Measurements from ENCODE around the gene DDAH1.

Gene DDAH1

DNA sequence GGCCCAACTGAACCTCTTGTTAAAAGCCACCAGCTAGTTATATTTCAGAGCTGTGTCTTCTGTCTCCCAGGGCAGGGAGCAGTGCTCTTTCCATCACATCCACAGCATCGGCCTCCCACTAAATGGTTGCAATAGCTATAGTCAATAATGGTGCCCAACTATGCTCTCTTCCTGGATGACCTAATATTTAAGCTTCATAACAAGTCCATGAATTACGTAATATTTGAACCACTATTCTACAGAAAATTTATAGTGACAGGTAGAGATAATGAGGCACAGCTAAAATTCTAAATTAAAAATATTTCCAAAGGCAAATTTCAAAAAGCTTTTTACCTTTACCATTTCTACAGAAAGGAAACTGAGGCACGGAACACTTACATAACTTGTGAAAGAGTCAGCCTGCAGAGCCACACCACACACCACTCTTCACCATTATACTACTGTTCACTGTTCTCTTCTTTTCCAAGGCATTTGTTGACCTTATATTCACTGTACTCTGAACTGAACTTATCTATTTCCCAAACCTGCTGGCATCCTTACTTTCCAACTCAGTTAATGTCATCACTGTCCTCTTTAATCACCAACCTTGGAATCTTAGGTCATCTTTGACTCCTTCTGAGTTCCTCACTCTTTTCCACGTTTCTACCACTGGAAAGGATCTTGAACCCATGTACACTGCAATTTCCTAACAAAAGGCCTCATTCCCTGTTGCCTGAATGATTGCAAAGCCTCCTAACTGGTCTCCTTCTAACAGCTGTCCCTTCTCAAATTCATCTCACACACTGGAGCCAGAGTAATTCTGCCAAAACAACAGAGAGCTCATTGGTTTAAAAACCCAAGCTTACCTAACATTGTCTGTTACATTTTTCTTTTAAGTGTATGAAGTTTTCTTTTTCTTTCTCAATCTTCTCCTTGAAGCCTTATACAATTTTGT lies 85.5 kb downstream of the DDAH1 start:
- Histone ChIP-seq H3K14ac (ENCODE audit: low read length) (no peak overlapping the region), H2AK5ac (ENCODE audit: low read length) (no peak overlapping the region), H2AFZ (ENCODE audit: insufficient read depth, low read length, poor library complexity) (no peak overlapping the region), H3K4me3 (ENCODE audit: low read depth, low read length) (no peak overlapping the region), H4K8ac (ENCODE audit: low read depth, low read length) (no peak overlapping the region), H3K27ac (ENCODE audit: low read depth, low read length) (no peak overlapping the region), H3K79me2 (ENCODE audit: control insufficient read depth, insufficient read depth, low read length, poor library complexity) (no peaks in the 10 kb centered on the region), H2BK120ac (ENCODE audit: insufficient read depth, low read length, poor library complexity) (no peak overlapping the region), H3K27me3 (ENCODE audit: insufficient read depth, low read length) (no peaks in the 10 kb centered on the region), H3K23ac (ENCODE audit: low read length) (no peak overlapping the region), H3K4ac (ENCODE audit: low read depth, low read length) (no peak overlapping the region), H3K18ac (ENCODE audit: low read length) (no peak overlapping the region), H3K9ac (ENCODE audit: low read length) (no peak overlapping the region), H2BK5ac (ENCODE audit: low read depth, low read length, poor library complexity) (no peak overlapping the region), H4K91ac (ENCODE audit: low read depth, low read length) (no peak overlapping the region), H4K12ac (ENCODE audit: low read depth, low read length) (no peak overlapping the region), H3K9me3 (ENCODE audit: insufficient read depth, low read depth, low read length) (no peaks in the 10 kb centered on the region), H3K4me2 (ENCODE audit: low read length) (no peak overlapping the region), H2BK12ac (ENCODE audit: low read length) (no peak overlapping the region), H3K36me3 (ENCODE audit: control insufficient read depth in 1 of 2, insufficient read depth in 2 of 2, low read length in 2 of 2) (no peaks in the 10 kb centered on the region), H3K79me1 (ENCODE audit: low read length) (no peaks in the 10 kb centered on the region), H3K4me1 (ENCODE audit: control insufficient read depth in 1 of 2, insufficient read depth in 2 of 2, low read length in 2 of 2) (no peaks in the 10 kb centered on the region)
- no CpG with 5 or more reads among the region's 4 CpGs for WGBS (ENCODE audit: extremely low coverage, insufficient coverage, insufficient read length)
- no peak for DNase-seq

- Histone ChIP-seq H3K79me1 (ENCODE audit: low read length) (no peaks in the 10 kb centered on the region), H3K4me3 (ENCODE audit: low read depth, low read length) (no peak overlapping the region), H3K79me2 (ENCODE audit: control insufficient read depth, insufficient read depth, low read length, poor library complexity) (no peaks in the 10 kb centered on the region), H3K4me2 (ENCODE audit: low read length) (no peak overlapping the region), H3K27ac (ENCODE audit: low read depth, low read length) (no peak overlapping the region), H2BK120ac (ENCODE audit: insufficient read depth, low read length, poor library complexity) (no peak overlapping the region), H3K27me3 (ENCODE audit: insufficient read depth, low read length) (no peaks in the 10 kb centered on the region), H2BK5ac (ENCODE audit: low read depth, low read length, poor library complexity) (no peak overlapping the region), H3K36me3 (ENCODE audit: control insufficient read depth in 1 of 2, insufficient read depth in 2 of 2, low read length in 2 of 2) (no peaks in the 10 kb centered on the region), H3K9ac (ENCODE audit: low read length) (no peak overlapping the region), H3K9me3 (ENCODE audit: insufficient read depth, low read depth, low read length) (no peaks in the 10 kb centered on the region), H4K8ac (ENCODE audit: low read depth, low read length) (no peak overlapping the region), H4K12ac (ENCODE audit: low read depth, low read length) (no peak overlapping the region), H2AK5ac (ENCODE audit: low read length) (no peak overlapping the region), H3K23ac (ENCODE audit: low read length) (no peak overlapping the region), H4K91ac (ENCODE audit: low read depth, low read length) (no peak overlapping the region), H3K4ac (ENCODE audit: low read depth, low read length) (no peak overlapping the region), H2BK12ac (ENCODE audit: low read length) (no peak overlapping the region), H3K4me1 (ENCODE audit: control insufficient read depth in 1 of 2, insufficient read depth in 2 of 2, low read length in 2 of 2) (no peaks in the 10 kb centered on the region), H3K18ac (ENCODE audit: low read length) (no peak overlapping the region), H2AFZ (ENCODE audit: insufficient read depth, low read length, poor library complexity) (no peak overlapping the region), H3K14ac (ENCODE audit: low read length) (no peak overlapping the region)
- no peak for DNase-seq
- no CpG with 5 or more reads among the region's 2 CpGs for WGBS (ENCODE audit: extremely low coverage, insufficient coverage, insufficient read length)
These were observed 86.4 kb downstream of the DDAH1 start for GRCh38 chr1:85378534-85378933.

DNA sequence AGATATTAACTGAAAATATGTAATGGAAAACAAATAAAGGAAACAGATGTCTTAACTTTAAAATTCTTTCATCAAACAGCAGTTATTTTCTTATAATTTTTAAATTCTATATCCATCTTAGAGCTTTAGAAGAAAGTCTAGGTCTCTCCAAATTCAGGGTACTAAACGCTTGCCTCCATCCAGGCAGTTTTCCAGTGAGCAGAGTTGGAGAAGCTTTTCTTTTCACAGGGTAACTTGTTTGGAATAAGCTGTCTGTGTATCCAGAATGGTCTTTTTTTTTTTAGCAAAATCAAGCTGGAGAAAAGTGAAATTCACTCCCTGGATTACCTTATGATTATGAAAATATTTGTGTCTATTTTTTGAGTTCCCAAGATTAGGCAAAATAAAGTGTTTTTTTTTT lies 88.6 kb downstream of the DDAH1 start:
- no peak overlapping the region for H2AK5ac ChIP-seq (ENCODE audit: low read length)
- no peak overlapping the region for H2BK120ac ChIP-seq (ENCODE audit: insufficient read depth, low read length, poor library complexity)
- no peak overlapping the region for H3K23ac ChIP-seq (ENCODE audit: low read length)
- no peaks in the 10 kb centered on the region for H3K4me1 ChIP-seq (ENCODE audit: control insufficient read depth in 1 of 2, insufficient read depth in 2 of 2, low read length in 2 of 2)
- no peak overlapping the region for H3K9ac ChIP-seq (ENCODE audit: low read length)
- no peaks in the 10 kb centered on the region for H3K36me3 ChIP-seq (ENCODE audit: control insufficient read depth in 1 of 2, insufficient read depth in 2 of 2, low read length in 2 of 2)
- no peak for DNase-seq
- no peaks in the 10 kb centered on the region for H3K27me3 ChIP-seq (ENCODE audit: insufficient read depth, low read length)
- H3K79me1 ChIP-seq (ENCODE audit: low read length): no peaks in the 10 kb centered on the region
- H4K8ac ChIP-seq (ENCODE audit: low read depth, low read length): no peak overlapping the region
- WGBS (ENCODE audit: extremely low coverage, insufficient coverage, insufficient read length): no CpG with 5 or more reads among the region's 1 CpG
- no peak overlapping the region for H2AFZ ChIP-seq (ENCODE audit: insufficient read depth, low read length, poor library complexity)
- no peak overlapping the region for H3K4me2 ChIP-seq (ENCODE audit: low read length)
- no peak overlapping the region for H2BK5ac ChIP-seq (ENCODE audit: low read depth, low read length, poor library complexity)
- H3K4me3 ChIP-seq (ENCODE audit: low read depth, low read length): no peak overlapping the region
- H4K12ac ChIP-seq (ENCODE audit: low read depth, low read length): no peak overlapping the region
- H3K18ac ChIP-seq (ENCODE audit: low read length): no peak overlapping the region
- no peaks in the 10 kb centered on the region for H3K9me3 ChIP-seq (ENCODE audit: insufficient read depth, low read depth, low read length)
- H3K14ac ChIP-seq (ENCODE audit: low read length): no peak overlapping the region
- H3K4ac ChIP-seq (ENCODE audit: low read depth, low read length): no peak overlapping the region
- no peak overlapping the region for H3K27ac ChIP-seq (ENCODE audit: low read depth, low read length)
- H3K79me2 ChIP-seq (ENCODE audit: control insufficient read depth, insufficient read depth, low read length, poor library complexity): no peaks in the 10 kb centered on the region
- H4K91ac ChIP-seq (ENCODE audit: low read depth, low read length): no peak overlapping the region
- no peak overlapping the region for H2BK12ac ChIP-seq (ENCODE audit: low read length)

- no peaks in the 10 kb centered on the region for H3K27me3 ChIP-seq (ENCODE audit: insufficient read depth, low read length)
- H3K9me3 ChIP-seq (ENCODE audit: insufficient read depth, low read depth, low read length): no peaks in the 10 kb centered on the region
- no peak overlapping the region for H2BK120ac ChIP-seq (ENCODE audit: insufficient read depth, low read length, poor library complexity)
- no peak overlapping the region for H3K27ac ChIP-seq (ENCODE audit: low read depth, low read length)
- no peak overlapping the region for H3K23ac ChIP-seq (ENCODE audit: low read length)
- no peak overlapping the region for H2AK5ac ChIP-seq (ENCODE audit: low read length)
- H4K8ac ChIP-seq (ENCODE audit: low read depth, low read length): no peak overlapping the region
- no peaks in the 10 kb centered on the region for H3K36me3 ChIP-seq (ENCODE audit: control insufficient read depth in 1 of 2, insufficient read depth in 2 of 2, low read length in 2 of 2)
- H3K18ac ChIP-seq (ENCODE audit: low read length): no peak overlapping the region
- no peak overlapping the region for H2AFZ ChIP-seq (ENCODE audit: insufficient read depth, low read length, poor library complexity)
- no peaks in the 10 kb centered on the region for H3K4me1 ChIP-seq (ENCODE audit: control insufficient read depth in 1 of 2, insufficient read depth in 2 of 2, low read length in 2 of 2)
- DNase-seq: no peak
- H3K4me2 ChIP-seq (ENCODE audit: low read length): no peak overlapping the region
- no peak overlapping the region for H2BK12ac ChIP-seq (ENCODE audit: low read length)
- no CpG with 5 or more reads among the region's 2 CpGs for WGBS (ENCODE audit: extremely low coverage, insufficient coverage, insufficient read length)
- no peak overlapping the region for H3K4ac ChIP-seq (ENCODE audit: low read depth, low read length)
- H4K12ac ChIP-seq (ENCODE audit: low read depth, low read length): no peak overlapping the region
- H3K79me1 ChIP-seq (ENCODE audit: low read length): no peaks in the 10 kb centered on the region
- no peak overlapping the region for H2BK5ac ChIP-seq (ENCODE audit: low read depth, low read length, poor library complexity)
- H4K91ac ChIP-seq (ENCODE audit: low read depth, low read length): no peak overlapping the region
- no peak overlapping the region for H3K4me3 ChIP-seq (ENCODE audit: low read depth, low read length)
- H3K9ac ChIP-seq (ENCODE audit: low read length): no peak overlapping the region
- no peaks in the 10 kb centered on the region for H3K79me2 ChIP-seq (ENCODE audit: control insufficient read depth, insufficient read depth, low read length, poor library complexity)
- H3K14ac ChIP-seq (ENCODE audit: low read length): no peak overlapping the region
These were observed 89.5 kb downstream of the DDAH1 start for GRCh38 chr1:85375493-85375892.

Data from trophoblast cell (in vitro differentiated cells and primary cell).